GM12891 (cell line): Measurements from ENCODE around the gene TMEM86A.

Experiments used
- POLR2A ChIP-seq: IDR thresholded peaks from 2 replicates; pipeline ENCODE4 v1.6.1; 2011; ENCODE audit warnings: low read depth, low read length, control low read depth
- POLR2AphosphoS5 ChIP-seq: IDR thresholded peaks from 2 replicates; pipeline ENCODE4 v1.6.1; 2011; ENCODE audit warnings: low read depth, low read length, control low read depth
- POU2F2 ChIP-seq: IDR thresholded peaks from 2 replicates; pipeline ENCODE4 v1.6.1; 2011; ENCODE audit warnings: low read depth, mild to moderate bottlenecking, control low read depth, low read length, moderate library complexity
- SPI1 ChIP-seq: IDR thresholded peaks from 2 replicates; pipeline ENCODE4 v1.6.1; 2011; ENCODE audit warnings: low read depth, low read length, control low read depth
- TAF1 ChIP-seq: IDR thresholded peaks from 2 replicates; pipeline ENCODE4 v1.6.1; 2011; ENCODE audit warnings: low read depth, low read length, control low read depth

GRCh38 chr11:18700872-18701271 lies 2.3 kb downstream of the TMEM86A start:
- TF ChIP-seq TAF1 (no peak), POLR2A (no peak), POLR2AphosphoS5 (no peak), POU2F2 (no peak), SPI1 (no peak)
